ENCODE measurements around the gene RHBDD3.

The RHBDD3 gene

DNA sequence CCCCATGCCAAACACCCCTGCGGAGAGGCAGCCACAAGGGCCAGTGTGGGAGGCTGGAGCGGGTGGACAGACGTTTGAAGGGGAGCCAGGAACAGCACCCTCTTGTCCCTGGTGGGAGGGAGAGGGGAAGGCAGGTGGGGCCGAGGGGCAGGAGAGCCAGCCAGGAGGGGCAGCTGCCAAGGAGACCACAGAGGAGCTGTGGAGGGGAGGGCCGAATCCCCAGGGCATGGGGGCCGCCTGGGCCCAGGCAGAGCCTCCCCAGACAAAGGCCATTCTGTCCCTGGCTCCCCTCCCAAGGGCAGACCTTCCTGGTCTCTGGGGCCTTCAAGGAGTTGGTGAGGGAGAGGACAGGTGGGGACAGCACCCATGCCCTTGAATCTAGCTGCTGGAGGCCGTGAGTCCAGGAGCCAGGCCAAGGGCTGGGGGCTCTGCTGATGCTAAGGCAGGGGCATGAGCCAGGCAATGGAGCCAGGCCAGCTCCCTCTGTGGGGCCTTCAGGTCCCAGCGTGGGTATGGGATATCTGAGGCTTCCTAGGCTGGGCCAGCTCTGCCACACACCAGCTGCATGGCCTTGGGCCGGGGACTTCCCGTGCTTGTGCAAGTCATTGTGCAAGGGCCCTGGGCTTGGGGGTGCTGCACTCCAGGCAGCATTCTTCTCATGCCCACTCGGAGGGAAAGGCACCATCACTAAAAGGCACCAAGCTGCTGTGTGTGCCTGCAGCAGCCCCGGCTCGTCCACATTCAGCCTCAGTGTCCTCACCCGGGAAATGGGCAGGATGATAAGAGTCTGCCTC is 50.7 kb downstream of the RHBDD3 start:
- no peak for DNase-seq

DNA sequence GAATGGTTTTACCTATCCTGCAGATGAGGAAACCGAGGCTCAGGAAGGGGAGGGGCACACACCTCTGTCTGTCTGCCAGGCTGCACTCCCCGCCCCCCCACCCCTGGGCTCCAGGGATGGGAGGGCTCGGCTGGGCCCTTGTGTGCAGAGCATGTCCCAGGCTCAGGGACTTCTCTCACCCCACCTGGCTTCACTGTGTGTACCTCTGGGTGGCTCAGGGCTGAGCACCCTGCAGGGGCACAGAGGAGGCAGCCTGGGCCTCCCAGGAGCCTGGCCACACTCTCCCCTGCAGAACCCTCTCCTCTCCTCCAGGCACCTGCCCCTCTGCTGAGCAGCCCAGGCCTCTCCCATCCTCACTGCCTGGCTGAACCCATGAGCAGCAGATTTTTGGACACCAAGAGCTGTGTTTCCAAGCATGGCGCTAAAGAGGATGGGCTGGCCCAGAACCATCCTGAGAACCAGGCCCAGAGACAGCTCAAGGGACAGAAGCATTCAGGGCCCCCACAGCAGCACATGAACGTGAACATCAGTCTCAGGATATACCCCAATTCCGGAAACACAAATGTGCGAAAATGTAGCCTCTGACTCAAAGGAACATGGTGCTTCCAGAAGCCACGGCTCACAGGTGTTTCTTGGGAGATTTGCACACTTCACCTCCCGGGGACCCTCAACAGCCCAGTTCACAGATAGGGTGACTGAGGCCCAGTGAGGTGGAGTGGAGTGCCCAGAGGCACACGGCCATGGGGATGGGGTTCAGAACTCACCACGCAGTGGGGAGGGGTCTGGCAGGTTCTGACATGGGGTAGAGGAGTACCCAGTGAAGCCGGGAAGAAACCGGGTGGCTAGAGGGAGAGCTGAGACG is 51.5 kb downstream of the RHBDD3 start:
- DNase-seq: no peak

DNA sequence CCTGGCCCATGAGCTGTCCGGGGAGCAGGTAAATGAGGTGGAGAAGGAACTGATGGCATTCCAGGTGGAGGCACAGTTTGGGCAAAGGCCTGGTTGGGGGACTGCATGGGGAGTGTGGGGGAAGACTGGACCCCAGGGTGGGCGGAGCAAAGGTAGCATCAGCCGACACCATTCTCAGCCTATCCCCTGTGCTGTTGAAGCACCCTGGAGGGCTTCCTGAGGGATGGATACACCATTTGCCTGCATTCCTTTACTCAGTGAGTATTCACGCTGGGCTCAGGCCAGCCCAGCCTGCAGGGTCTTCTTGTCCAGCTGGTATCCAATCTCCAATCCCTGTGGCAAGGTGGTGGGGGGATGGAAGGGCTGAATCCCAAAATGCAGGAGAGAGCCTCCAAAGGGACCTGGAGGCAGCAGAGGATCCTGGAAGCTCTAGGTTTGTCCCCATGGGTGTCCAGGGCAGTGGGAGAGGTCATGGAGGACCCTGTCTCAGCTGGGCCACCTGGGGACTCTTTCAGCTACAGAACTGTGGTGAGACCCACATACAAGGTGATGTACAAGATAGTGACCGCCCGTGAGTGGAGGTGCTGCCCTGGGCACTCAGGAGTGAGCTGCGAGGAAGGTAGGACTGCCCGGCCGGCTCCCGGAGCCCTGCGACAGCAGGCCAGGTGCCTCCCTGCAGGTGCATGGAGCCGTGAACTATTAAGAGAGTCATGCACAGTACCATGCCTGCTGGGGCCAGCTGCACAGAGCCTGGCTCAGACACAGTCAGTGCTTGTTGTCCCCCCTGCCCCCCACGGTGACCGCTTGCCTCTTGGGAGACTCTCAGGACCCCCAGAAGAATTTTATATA is 52.5 kb downstream of the RHBDD3 start:
- DNase-seq: no peak

DNA sequence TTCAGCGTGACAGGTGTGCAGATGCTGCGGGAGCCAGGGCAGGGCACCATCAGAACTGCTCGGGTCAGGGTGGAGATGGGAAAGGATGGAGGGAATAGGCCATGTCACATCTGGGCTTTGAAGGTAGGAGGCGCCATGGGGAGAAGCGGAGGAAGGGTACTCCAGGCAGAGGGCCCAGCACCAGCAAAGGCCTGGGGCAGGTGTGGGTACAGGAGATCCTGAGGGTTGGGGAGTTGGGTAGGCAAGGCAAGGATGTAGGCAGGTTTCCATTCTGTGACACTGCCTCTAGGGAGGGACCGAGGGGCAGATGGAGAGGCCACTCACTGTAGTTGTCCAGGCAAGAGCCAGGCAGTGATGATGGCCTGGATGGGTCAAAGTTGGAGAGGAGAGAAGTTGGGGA is 53.5 kb downstream of the RHBDD3 start:
- DNase-seq: no peak

DNA sequence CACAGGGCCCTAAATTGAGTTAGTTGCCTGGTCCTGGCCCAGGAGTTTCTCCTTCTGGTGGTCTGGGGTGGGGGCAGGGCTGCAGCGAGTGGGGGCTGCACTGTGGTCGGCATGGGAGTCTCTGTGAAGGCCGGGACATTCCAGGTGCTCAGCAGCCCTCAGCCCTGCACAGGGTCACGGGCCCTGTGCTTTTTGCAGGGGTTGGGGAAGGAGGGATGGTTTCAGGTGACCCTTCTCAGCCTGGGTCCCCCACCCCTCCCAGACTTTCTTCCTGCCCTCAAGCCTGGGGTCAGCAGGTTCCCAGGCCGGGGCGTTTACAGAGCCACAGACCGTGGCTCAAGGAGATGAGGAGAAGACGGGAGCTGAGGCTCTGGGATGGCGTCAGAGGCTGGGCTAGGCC is 54.3 kb downstream of the RHBDD3 start:
- DNase-seq: no peak

DNA sequence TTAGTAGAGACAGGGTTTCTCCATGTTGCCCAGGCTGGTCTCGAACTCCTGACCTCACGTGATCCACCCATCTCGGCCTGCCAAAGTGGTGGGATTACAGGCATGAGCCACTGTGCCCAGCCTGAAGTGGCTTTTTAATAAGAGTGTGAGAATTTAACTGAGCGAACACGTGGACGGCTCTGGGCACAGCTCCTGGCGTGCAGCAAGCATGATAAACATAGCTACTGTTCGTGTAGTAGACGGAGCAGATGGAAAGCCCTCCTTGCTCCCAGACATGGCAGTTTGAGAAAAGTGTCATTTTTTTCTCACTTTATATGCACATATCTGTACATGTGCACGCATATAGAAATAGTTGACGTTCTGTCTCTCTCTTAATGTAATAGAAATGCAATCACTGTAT is 55.0 kb downstream of the RHBDD3 start:
- no peak for DNase-seq

DNA sequence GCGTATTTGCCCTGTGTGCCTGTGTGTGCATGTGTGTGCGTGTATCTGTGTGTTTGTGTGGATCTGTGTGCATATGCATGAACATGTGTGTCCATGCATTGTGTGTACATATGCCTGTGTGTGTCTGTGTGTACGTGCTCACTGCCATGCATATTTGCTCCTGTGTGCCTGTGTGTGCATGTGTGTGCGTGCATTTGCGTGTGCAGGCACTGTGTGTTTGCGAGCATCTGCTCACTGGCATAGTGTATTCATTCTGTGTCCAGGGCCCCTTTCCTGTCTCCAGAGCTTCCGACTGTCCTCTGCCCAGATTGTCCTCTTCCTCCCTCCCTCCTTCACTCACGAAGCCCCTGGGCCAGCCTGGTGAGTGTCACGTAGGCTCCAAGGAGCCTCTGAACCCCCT is 56.3 kb downstream of the RHBDD3 start:
- DNase-seq: no peak

DNA sequence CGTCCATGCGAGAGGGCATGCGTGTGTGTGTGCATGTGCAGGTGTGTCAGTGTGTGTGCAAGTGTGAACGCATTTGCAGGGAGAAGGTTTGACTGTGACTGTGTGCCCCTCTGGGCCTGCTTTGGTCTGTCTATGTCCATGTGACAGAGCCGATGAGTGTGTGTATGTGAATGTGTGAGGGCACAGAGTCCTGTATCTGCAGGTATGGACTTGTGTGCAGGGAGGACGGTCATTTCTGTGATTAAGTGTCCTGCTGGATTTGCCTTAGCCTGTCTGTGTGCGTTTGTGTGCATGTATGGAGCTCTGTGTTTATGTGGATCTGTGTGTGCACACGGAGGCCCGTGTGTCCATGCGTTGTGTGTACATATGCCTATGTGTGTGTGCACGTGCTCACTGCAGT is 56.7 kb downstream of the RHBDD3 start:
- no peak for DNase-seq

Measured in NCI-H446 treated with DMSO at 0.1 percent for 48 hours (cell line).